NCI-H460 (cell line): ENCODE results near the gene MTHFD1. TPM values are rescaled to one million over a fixed set of nuclear protein-coding genes. Genes with fewer than 3 reads are reported as not detected.

Experiments used
- small RNA-seq, 2 experiments: library from RNA; depleted of rRNA; stranded (forward); fragments of <200 nt; gene quantifications; one replicate each; pipeline ENCODE3, GENCODE V24; 2014
- total RNA-seq: library from RNA; depleted of rRNA; stranded (reverse); fragments of >200 nt; shearing (Covaris generic); gene quantifications from 2 replicates; pipeline ENCODE4 v1.2.3, GENCODE V29; 2014; rRNA removed

Gene MTHFD1
- total RNA-seq, 1 experiment from 2014 or later = 63.5 TPM

Small RNA genes within 50 kb of the gene (small RNA-seq; reads per million reads assigned to genes)
- gene AL161756.2 = 0 reads per million in 2 experiments

Other genes with a start within 250 kb of the MTHFD1 start
- gene ESR2, start 94.0 kb upstream of the MTHFD1 start, total RNA-seq = 0.07 TPM in 1 of 2 replicates, not detected in the other
- gene AKAP5, start 77.1 kb downstream of the MTHFD1 start, total RNA-seq = 0.12 and 0.22 TPM in 2 replicates
- 12.5 and 13.8 TPM in 2 replicates for gene ZBTB25, start 115.5 kb downstream of the MTHFD1 start, total RNA-seq
- gene ZBTB1, start 116.4 kb downstream of the MTHFD1 start, total RNA-seq = 30.5 and 32.9 TPM in 2 replicates
- 3.8 and 4.5 TPM in 2 replicates for gene HSPA2, start 152.4 kb downstream of the MTHFD1 start, total RNA-seq
- gene PPP1R36, start 161.6 kb downstream of the MTHFD1 start, total RNA-seq = 0.22 and 0.61 TPM in 2 replicates